Lower lobe of right lung (tissue), 2 donors: ENCODE data around the gene TMEM50B. TPM values are rescaled to one million over a fixed set of nuclear protein-coding genes. Genes with fewer than 3 reads are reported as not detected.

Experiments
- ATAC-seq, 2 donors: fragments of 200-7000 bp; cut with Tn5 transposase; one replicate each; pipeline ENCODE4 v1.9.1; 2020 to 2022; ENCODE audit warnings: mild to moderate bottlenecking in 2 of 2, moderate library complexity in 2 of 2
- DNase-seq: peaks from one replicate; pipeline ENCODE4 v3.0.0-alpha.2; 2020
- H3K27ac ChIP-seq: fragments of 200-600 bp; one replicate; pipeline ENCODE4 v1.8.0; 2022
- H3K27me3 ChIP-seq: fragments of 200-600 bp; one replicate; pipeline ENCODE4 v1.8.0; 2022; ENCODE audit warnings: low read depth
- H3K36me3 ChIP-seq: fragments of 200-600 bp; one replicate; pipeline ENCODE4 v1.8.0; 2022; ENCODE audit warnings: mild to moderate bottlenecking
- H3K4me1 ChIP-seq: fragments of 200-600 bp; one replicate; pipeline ENCODE4 v1.8.0; 2022
- H3K4me3 ChIP-seq: fragments of 200-600 bp; one replicate; pipeline ENCODE4 v1.8.0; 2022; ENCODE audit warnings: mild to moderate bottlenecking
- H3K9me3 ChIP-seq: fragments of 200-600 bp; one replicate; pipeline ENCODE4 v1.8.0; 2022
- CTCF ChIP-seq: fragments of 200-600 bp; IDR thresholded peaks from one replicate; pipeline ENCODE4 v1.8.0; 2022; ENCODE audit warnings: antibody characterized with exemption, mild to moderate bottlenecking
- intact Hi-C: fragments of 100-400 bp; cut with DNase I; formaldehyde crosslinking; loops from one replicate; pipeline ENCODE4 v1.11.0; 2022
- total RNA-seq: library from RNA; stranded (reverse); fragmentation: NEBNext Ultra II Directional; extraction: Animal tissue kit (Norgen Biotek cat#: 25700); gene quantifications from one replicate; pipeline ENCODE4 v1.2.1, GENCODE V29; 2021
- donor health status: DM: no; HTN: yes; CAD: no; lungs with severe emphysema.

Gene TMEM50B
- total RNA-seq, 1 donor from 2014 or later, result 59.6 TPM

- peaks cover 35% of the 10 kb centered on the region for H3K4me1 ChIP-seq
- peaks cover 15% of the 10 kb centered on the region for H3K36me3 ChIP-seq
- no peaks in the 10 kb centered on the region for H3K9me3 ChIP-seq
- no peak for ATAC-seq
- H3K27ac ChIP-seq, result peak overlapping the region; percentile 11
- H3K27me3 ChIP-seq, result no peaks in the 10 kb centered on the region
- DNase-seq, result no peak
- intact Hi-C loops, result no loop called here
- H3K4me3 ChIP-seq, result no peak overlapping the region
- no peak for TF ChIP-seq CTCF
Measured at GRCh38 chr21:33406493-33406892, 73.3 kb downstream of the TMEM50B start.

- Histone ChIP-seq H3K27ac (peak overlapping the region; percentile 96), H3K4me1 (peaks cover 29% of the 10 kb centered on the region), H3K36me3 (peaks cover 5% of the 10 kb centered on the region), H3K27me3 (no peaks in the 10 kb centered on the region), H3K4me3 (peak overlapping the region; percentile 89), H3K9me3 (no peaks in the 10 kb centered on the region)
- no peak for TF ChIP-seq CTCF
- intact Hi-C loops, result no loop called here
- ATAC-seq, result peak; percentile 61 to 65
- DNase-seq, result peak; percentile 75
Measured at GRCh38 chr21:33403786-33404585, 75.8 kb downstream of the TMEM50B start.

GRCh38 chr21:33403128-33403785 lies 76.5 kb downstream of the TMEM50B start, which contains the start of gene IFNGR2:
TSS of gene IFNGR2 (plus strand) at chr21:33403413. CDS start at chr21:33403544, 131 bp downstream.
- no peaks in the 10 kb centered on the region for H3K9me3 ChIP-seq
- no peak for TF ChIP-seq CTCF
- peaks cover 3% of the 10 kb centered on the region for H3K36me3 ChIP-seq
- peak; percentile 64 to 77 for ATAC-seq
- DNase-seq, result peak; percentile 68
- H3K4me3 ChIP-seq, result peak within 1 kb of the TSS; percentile 89
- intact Hi-C loops, result no loop called here
- peak within 1 kb of the TSS; percentile 96 for H3K27ac ChIP-seq
- peaks cover 29% of the 10 kb centered on the region for H3K4me1 ChIP-seq
- H3K27me3 ChIP-seq, result no peaks in the 10 kb centered on the region

GRCh38 chr21:33402001-33402979 lies 77.5 kb downstream of the TMEM50B start:
- Histone ChIP-seq H3K4me1 (peaks cover 29% of the 10 kb centered on the region), H3K27me3 (no peaks in the 10 kb centered on the region), H3K27ac (peak overlapping the region; percentile 96), H3K36me3 (no peaks in the 10 kb centered on the region), H3K9me3 (no peaks in the 10 kb centered on the region), H3K4me3 (peak overlapping the region; percentile 89)
- DNase-seq (peak; percentile 82), ATAC-seq (peak; percentile 64 to 70)
- intact Hi-C loops, result no loop called here
- no peak for TF ChIP-seq CTCF

- Histone ChIP-seq H3K9me3 (no peaks in the 10 kb centered on the region), H3K36me3 (no peaks in the 10 kb centered on the region), H3K4me3 (no peak overlapping the region), H3K27me3 (no peaks in the 10 kb centered on the region), H3K4me1 (peaks cover 26% of the 10 kb centered on the region), H3K27ac (peak overlapping the region; percentile 96)
- intact Hi-C loops, result no loop called here
- no peak for DNase-seq
- TF ChIP-seq CTCF, result no peak
- ATAC-seq, result no peak
Measured at GRCh38 chr21:33401630-33401992, 78.2 kb downstream of the TMEM50B start.
